Measurements from ENCODE around the gene GSTA4. TPM values are rescaled to one million over a fixed set of nuclear protein-coding genes. Genes with fewer than 3 reads are reported as not detected.

GSTA4 gene
- total and polyA plus RNA-seq, 11 donors, result 8.5 to 17.0 (median 12.0) TPM

- H3K4me1 ChIP-seq, result no peaks in the 10 kb centered on the region
- H3K27ac ChIP-seq, result no peak overlapping the region
- 88 to 92% (median 90%) methylated on average over 6 of the region's 6 CpGs for WGBS, 4 donors
- intact Hi-C loops (cut with DNase I), result no loop called here
- ATAC-seq (no peak), DNase-seq (no peak)
- no peak overlapping the region for H3K4me3 ChIP-seq
- no peaks in the 10 kb centered on the region for H3K36me3 ChIP-seq
- H3K9me3 ChIP-seq, result no peaks in the 10 kb centered on the region
- H3K27me3 ChIP-seq, result no peaks in the 10 kb centered on the region
- TF ChIP-seq CTCF (IDR thresholded peaks at IDR 0.05), result no peak
- no peak for TF ChIP-seq POLR2A (IDR thresholded peaks at IDR 0.05)
Observed at GRCh38 chr6:52929321-52930164, 65.5 kb downstream of the GSTA4 start.

Other genes starting within 250 kb of the GSTA4 start
- gene GSTA2, start 231.8 kb downstream of the GSTA4 start, total RNA-seq, result not detected
- gene GSTA2, start 231.8 kb downstream of the GSTA4 start, polyA plus RNA-seq, result not detected
- not detected for gene GSTA1, start 191.5 kb downstream of the GSTA4 start, total RNA-seq
- not detected for gene GSTA1, start 191.5 kb downstream of the GSTA4 start, polyA plus RNA-seq
- gene GSTA5, start 154.5 kb downstream of the GSTA4 start, total RNA-seq, result not detected
- not detected for gene GSTA5, start 154.5 kb downstream of the GSTA4 start, polyA plus RNA-seq
- gene GSTA3, start 85.6 kb downstream of the GSTA4 start, total RNA-seq, result not detected
- not detected for gene GSTA3, start 85.6 kb downstream of the GSTA4 start, polyA plus RNA-seq
- 10 to 100 TPM in 3 of 9 donors, 1 to 10 TPM in 6; 3.9 to 16.6 (median 9.6) TPM for gene CILK1, start 66.5 kb upstream of the GSTA4 start, total RNA-seq
- 1 to 10 TPM; 2.5 to 2.6 TPM for gene CILK1, start 66.5 kb upstream of the GSTA4 start, polyA plus RNA-seq
- 10 to 100 TPM; 15.4 to 98.9 (median 70.4) TPM for gene FBXO9, start 70.1 kb upstream of the GSTA4 start, total RNA-seq
- gene FBXO9, start 70.1 kb upstream of the GSTA4 start, polyA plus RNA-seq, result 10 to 100 TPM in 1 of 2 donors, 1 to 10 TPM in 1; 9.0 to 45.4 TPM
- not detected for gene GCM1, start 153.6 kb upstream of the GSTA4 start, total RNA-seq
- under 1 TPM in 1 of 2 donors, not detected in 1; 0.03 TPM for gene GCM1, start 153.6 kb upstream of the GSTA4 start, polyA plus RNA-seq

Data from heart left ventricle (tissue), 16 donors.